NCI-H82 (cell line): ENCODE results near the gene TRAPPC11.

Source experiments
- DNase-seq: peaks from one replicate; lab custom pipeline; 2025; lab: John Stamatoyannopoulos, UW

Gene TRAPPC11

GRCh38 chr4:183758061-183758757, 99.1 kb downstream of the TRAPPC11 start:
- no peak for DNase-seq

GRCh38 chr4:183758758-183759447, 99.8 kb downstream of the TRAPPC11 start:
- DNase-seq, result no peak

- DNase-seq, result no peak
Measured at GRCh38 chr4:183760326-183760725, 101.2 kb downstream of the TRAPPC11 start.
